HUES64 (cell line): ENCODE measurements around the gene SEPTIN12.

ENCODE experiments used
- H3K27ac ChIP-seq: 2 replicates; pipeline ENCODE4 v1.7.0; 2013; ENCODE audit warnings: low read depth, low read length, inconsistent platforms
- H3K27me3 ChIP-seq: 2 replicates; pipeline ENCODE4 v1.6.1; 2013; ENCODE audit warnings: mild to moderate bottlenecking, low read length; ENCODE audit not compliant: insufficient read depth
- H3K36me3 ChIP-seq: 2 replicates; pipeline ENCODE4 v1.6.1; 2013; ENCODE audit warnings: mild to moderate bottlenecking, low read length; ENCODE audit not compliant: insufficient read depth
- H3K4me1 ChIP-seq: 2 replicates; pipeline ENCODE4 v1.6.1; 2013; ENCODE audit warnings: mild to moderate bottlenecking, low read length, moderate library complexity; ENCODE audit not compliant: insufficient read depth
- H3K4me3 ChIP-seq: 2 replicates; pipeline ENCODE4 v1.5.1; 2013; ENCODE audit warnings: mild to moderate bottlenecking, low read length, moderate library complexity
- H3K9ac ChIP-seq: 2 replicates; pipeline ENCODE4 v1.6.1; 2013; ENCODE audit warnings: mild to moderate bottlenecking, low read depth, low read length
- H3K9me3 ChIP-seq: 2 replicates; pipeline ENCODE4 v1.6.1; 2013; ENCODE audit warnings: low read depth, low read length; ENCODE audit not compliant: insufficient read depth
- WGBS: fragments of 150-250, 120-280 bp; methylation state at CpG from one replicate; pipeline ENCODE4 v1.1.7; 2013; ENCODE audit warnings: missing lambda C conversion rate; 5-methylcytosine and 5-hydroxymethylcytosine counted together

SEPTIN12 gene

DNA sequence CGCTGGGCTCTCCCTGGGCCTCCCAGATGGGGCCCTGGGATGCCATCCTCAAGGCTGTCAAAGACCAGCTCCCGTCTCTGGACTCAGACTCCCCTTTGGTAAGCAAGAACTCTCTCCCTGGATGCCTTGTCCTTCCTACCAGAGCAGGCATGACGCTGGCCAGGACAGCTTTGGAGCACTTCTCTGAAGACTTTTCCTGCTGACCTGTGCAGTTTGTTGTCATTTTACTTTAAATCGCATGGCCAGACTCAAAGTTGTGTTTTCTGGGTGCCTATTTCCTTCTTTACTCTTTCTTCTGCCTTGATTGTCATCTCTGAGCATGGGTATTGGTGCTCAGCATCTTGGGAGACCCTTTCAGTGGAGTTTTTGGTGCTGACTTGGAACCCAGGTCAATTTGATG, 51.6 kb downstream of the SEPTIN12 start:
- 90% methylated on average over 4 of the region's 4 CpGs for WGBS

DNA sequence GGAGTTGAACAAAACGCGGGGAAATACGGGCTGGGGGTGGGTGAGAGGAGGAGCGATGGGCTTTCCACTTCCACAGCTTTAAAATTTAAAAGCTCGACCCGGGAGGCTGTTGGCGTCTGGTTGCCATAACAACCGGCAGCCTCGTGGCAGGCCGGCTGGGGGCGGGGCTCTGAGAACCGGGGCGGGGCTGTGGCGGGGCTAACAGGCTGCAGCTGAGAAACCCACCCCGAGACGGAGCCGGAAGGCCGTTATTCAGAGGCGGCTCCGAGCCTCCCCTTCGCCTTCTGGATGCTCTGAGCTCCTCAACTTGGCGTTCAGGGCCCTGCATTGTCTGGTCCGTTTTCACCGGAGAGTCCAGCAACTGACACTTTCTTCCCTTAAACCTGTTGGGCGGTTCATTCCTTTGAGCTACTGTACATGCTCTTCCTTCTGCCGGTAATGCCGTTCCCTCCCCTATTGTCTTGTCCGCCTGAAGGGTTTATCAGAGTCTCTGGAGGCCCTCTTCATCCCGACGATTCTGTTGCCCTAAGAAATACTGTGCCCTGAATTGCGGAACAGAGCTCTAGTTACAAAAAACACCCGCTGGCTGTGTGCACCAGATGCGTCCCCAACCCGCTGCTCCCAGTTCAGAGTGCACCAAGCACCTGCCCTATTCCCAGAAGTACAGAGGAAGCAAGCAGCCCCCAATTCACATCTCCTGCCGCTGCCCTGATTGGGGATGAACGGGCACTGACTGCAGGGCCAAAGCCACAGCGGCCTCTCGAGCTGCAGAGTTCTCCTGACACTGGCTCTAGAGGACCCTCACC, 53.2 kb downstream of the SEPTIN12 start:
- Histone ChIP-seq H3K27me3 (no peaks in the 10 kb centered on the region), H3K4me3 (peak overlapping the region; percentile 85), H3K9me3 (no peaks in the 10 kb centered on the region), H3K36me3 (peaks cover 11% of the 10 kb centered on the region), H3K4me1 (no peaks in the 10 kb centered on the region; the same call in 1 of the 2 replicates), H3K9ac (peak overlapping the region; percentile 60), H3K27ac (peak overlapping the region; percentile 86)
- 14% methylated on average over 38 of the region's 38 CpGs for WGBS

More for the DNA sequence above, 51.6 kb downstream of the SEPTIN12 start:
- H3K9ac ChIP-seq: no peak overlapping the region
- H3K27me3 ChIP-seq: no peaks in the 10 kb centered on the region
- no peaks in the 10 kb centered on the region for H3K36me3 ChIP-seq
- no peak overlapping the region for H3K4me3 ChIP-seq
- H3K27ac ChIP-seq: no peak overlapping the region
- H3K4me1 ChIP-seq: no peaks in the 10 kb centered on the region; the same call in 1 of the 2 replicates
- no peaks in the 10 kb centered on the region for H3K9me3 ChIP-seq

DNA sequence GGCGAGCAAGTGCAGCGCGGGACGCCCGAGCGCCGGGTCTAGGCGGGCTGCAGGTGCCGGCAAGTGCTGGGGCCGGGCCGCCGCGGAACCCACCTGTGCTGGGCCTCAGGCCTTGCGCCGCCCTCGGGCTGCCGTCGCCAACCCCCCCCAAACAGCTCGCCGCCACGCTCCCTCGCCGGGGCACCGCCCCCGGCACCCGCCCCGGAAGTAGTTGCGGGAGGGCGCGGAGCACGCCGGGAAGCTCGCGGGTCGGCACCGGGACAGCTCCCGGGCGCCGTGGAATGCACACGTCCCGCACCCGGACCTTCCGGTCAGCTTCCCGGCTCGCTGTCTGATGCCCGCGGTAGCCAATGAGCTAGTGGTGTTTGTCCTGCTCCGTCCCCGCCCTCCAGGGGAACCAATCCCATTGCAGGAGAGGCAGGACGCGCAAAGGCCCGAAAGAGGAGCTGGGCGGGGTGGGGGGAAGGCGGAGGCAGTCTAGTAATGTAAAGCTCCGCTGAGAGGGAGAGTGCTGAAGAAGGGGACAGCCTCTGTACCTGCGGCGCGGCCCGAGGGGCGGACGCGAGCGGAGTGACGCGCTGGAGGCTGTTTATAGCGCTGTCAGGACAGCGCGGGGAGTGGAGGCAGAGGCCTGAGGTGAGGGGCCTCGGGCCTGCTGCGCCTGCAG, 53.9 kb downstream of the SEPTIN12 start, which contains the start of the genes ANKS3 and DNAAF8:
TSS of gene ANKS3 (minus strand) at position 209 of the 667 bp plus-strand sequence. CDS start 4,122 bp downstream, outside the sequence.
TSS of gene DNAAF8 (plus strand) at position 475 of the 667 bp plus-strand sequence. CDS start 1,978 bp downstream, outside the sequence.
- WGBS: under 1% methylated on average over 70 of the region's 70 CpGs

DNA sequence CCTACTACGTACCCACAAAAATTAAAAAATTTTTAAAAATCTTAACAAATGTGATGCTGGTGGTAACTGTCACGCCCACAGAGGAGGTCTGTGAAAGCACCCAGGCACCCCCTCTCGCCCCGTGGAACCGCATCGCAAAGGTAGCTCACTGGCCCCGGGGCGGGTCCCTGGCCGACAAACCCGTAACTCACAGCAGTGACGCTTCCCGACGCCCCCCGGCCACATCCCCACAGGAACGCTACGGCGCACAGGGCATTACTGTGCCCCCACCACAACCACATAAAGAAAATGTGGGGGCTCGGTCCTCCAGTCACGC, 54.4 kb downstream of the SEPTIN12 start:
- Histone ChIP-seq H3K4me1 (no peaks in the 10 kb centered on the region; the same call in 1 of the 2 replicates), H3K9me3 (no peaks in the 10 kb centered on the region), H3K4me3 (peak overlapping the region; percentile 85), H3K27me3 (no peaks in the 10 kb centered on the region), H3K9ac (peak overlapping the region; percentile 83), H3K36me3 (peaks cover 21% of the 10 kb centered on the region), H3K27ac (peak overlapping the region; percentile 86; the same call in 1 of the 2 replicates)
- under 1% methylated on average over 18 of the region's 19 CpGs for WGBS

More for the DNA sequence above, 53.9 kb downstream of the SEPTIN12 start, which contains the start of the genes ANKS3 and DNAAF8:
- no peaks in the 10 kb centered on the region; the same call in 1 of the 2 replicates for H3K4me1 ChIP-seq
- peaks cover 17% of the 10 kb centered on the region for H3K36me3 ChIP-seq
- H3K9ac ChIP-seq: peak within 1 kb of the TSS; percentile 83
- no peaks in the 10 kb centered on the region for H3K9me3 ChIP-seq
- peak within 1 kb of the TSS; percentile 86 for H3K27ac ChIP-seq
- H3K4me3 ChIP-seq: peak within 1 kb of the TSS; percentile 85
- no peaks in the 10 kb centered on the region for H3K27me3 ChIP-seq

DNA sequence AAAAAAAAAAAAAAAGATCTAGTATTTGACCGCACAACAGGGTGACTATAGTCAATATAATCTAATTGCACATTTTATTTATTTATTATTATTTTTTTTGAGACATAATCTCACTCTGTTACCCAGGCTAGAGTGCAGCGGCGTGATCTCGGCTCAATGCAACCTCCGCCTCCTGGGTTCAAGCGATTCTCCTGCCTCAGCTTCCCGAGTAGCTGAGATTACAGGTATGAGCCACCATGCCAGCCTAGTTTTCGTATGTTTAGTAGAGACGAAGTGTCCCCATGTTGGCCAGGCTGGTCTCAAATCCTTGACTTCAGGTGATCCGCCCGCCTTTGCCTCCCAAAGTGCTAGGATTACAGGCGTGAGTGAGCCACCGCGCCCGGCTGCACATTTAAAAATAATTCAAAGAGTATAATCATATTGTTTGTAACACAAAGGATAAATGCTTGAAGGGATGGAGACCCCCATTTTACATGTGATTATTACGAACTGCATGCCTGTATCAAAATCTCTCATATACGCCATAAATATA, 54.9 kb downstream of the SEPTIN12 start:
- Histone ChIP-seq H3K4me3 (peak overlapping the region; percentile 85), H3K9ac (peak overlapping the region; percentile 83), H3K4me1 (no peaks in the 10 kb centered on the region; the same call in 1 of the 2 replicates), H3K27me3 (no peaks in the 10 kb centered on the region), H3K27ac (no peak overlapping the region), H3K9me3 (no peaks in the 10 kb centered on the region), H3K36me3 (peaks cover 22% of the 10 kb centered on the region)
- 28% methylated on average over 13 of the region's 17 CpGs for WGBS

DNA sequence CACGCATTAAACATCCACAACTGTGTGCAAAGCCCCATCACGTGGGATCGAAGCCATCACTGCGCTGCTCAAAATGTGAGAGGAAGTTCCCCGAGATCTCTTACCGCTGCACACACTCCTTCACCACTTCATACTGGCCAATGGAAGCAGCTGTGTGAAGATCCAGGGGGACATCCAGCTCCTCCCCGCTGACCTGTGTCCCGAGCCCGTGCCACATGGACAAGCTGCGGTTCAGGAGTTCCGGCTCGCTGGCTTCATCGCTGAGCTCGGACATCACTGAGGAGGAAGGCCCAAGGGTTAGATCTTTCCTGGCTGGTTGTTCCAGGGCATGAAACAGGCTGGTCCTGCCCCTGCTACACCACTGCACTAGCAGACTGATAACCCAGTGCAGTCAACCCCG, 58.3 kb downstream of the SEPTIN12 start:
- Histone ChIP-seq H3K36me3 (peaks cover 46% of the 10 kb centered on the region), H3K27ac (no peak overlapping the region)

DNA sequence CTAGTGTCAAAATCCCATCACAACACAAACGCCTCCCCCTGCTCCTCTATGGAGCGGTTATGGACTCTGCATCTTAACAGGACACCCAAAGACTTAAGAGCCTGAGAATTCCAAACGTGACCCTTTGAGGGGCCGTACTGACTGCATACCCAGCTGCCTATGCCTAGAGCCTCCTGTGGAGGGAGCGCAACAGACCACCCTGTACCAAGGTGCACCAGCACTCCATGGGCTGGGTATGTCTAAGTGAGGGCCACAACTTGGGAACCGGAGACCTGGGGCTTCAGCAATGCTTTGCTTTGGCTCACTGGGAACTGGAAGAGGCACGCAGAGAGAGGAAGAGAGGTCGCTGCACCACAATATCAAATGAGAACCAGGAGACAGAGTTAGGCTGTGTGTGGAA, 59.5 kb downstream of the SEPTIN12 start:
- 93% methylated on average over 8 of the region's 8 CpGs for WGBS
- Histone ChIP-seq H3K27ac (no peak overlapping the region), H3K9ac (no peak overlapping the region), H3K27me3 (no peaks in the 10 kb centered on the region), H3K36me3 (peaks cover 58% of the 10 kb centered on the region), H3K4me3 (no peak overlapping the region), H3K4me1 (no peaks in the 10 kb centered on the region), H3K9me3 (no peaks in the 10 kb centered on the region)

More for the DNA sequence above, 58.3 kb downstream of the SEPTIN12 start:
- no peaks in the 10 kb centered on the region for H3K27me3 ChIP-seq
- no peaks in the 10 kb centered on the region for H3K9me3 ChIP-seq
- no peak overlapping the region for H3K4me3 ChIP-seq
- WGBS: 97% methylated on average over 15 of the region's 15 CpGs
- no peaks in the 10 kb centered on the region for H3K4me1 ChIP-seq
- H3K9ac ChIP-seq: no peak overlapping the region
